Stimulated activated naive CD4-positive, alpha-beta T cell treated with Interleukin-2 at 50 U/mL for 16 hours (primary cell): ENCODE measurements around the gene IQCM.

Experiments used
- DNase-seq: peaks from one replicate; lab custom pipeline; 2025; lab: John Stamatoyannopoulos, UW

Gene IQCM

DNA sequence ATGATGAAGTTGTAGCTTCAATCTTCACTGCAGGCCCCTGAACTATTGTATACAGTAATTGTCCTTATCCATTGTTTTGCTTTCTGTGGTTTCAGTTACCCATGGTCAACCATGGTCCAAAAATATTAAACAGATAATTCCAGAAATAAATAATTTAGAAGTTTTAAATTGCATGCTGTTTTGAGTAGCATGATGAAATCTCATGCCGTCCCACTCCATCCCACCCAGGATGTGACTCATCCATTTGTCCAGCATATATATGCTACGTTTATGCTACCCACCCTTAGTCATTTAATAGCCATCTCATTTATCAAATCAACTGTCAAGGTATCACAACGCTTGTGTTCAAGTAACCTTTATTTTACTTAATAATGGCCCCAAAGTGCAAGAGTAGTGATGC, 34.5 kb downstream of the IQCM start:
- no peak for DNase-seq

DNA sequence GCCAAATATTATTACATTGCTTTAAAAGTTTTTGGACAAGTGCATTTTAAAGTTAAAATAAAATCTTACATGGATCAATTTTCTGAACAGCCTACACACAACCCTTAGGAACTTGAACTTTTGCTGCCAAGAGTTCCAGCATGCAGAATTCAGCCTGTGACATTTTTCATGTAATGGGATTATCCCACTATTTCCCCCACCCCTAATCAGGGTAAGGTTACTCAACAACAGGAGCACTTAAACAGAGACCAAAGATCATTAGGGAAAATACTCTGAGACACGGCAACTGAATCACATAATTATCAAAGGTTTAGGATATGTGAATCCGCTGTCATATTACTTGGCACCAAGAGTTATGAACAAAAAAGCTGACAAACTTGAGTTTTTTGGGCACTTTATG, 47.2 kb downstream of the IQCM start:
- DNase-seq: no peak

- DNase-seq: no peak
Observed at GRCh38 chr4:149766135-149766534, 49.5 kb downstream of the IQCM start.

DNA sequence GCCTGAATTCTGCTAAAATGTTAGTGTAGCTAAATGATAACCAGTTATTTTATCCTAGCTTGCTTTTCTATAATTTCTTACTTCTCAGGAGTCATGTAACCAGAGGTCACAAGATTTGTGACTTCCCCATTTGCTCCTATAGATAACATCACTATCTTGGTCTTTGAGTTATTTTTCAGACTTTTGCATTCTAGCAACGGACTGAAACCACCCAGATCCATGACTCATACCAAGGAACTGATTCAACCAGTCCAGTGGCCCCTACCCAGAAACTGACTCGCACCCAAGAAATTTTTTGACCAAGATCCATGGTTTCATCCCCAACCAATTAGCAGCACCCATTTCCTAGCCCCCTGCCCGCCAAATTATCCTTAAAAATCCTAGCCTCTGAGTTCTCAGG, 50.0 kb downstream of the IQCM start:
- no peak for DNase-seq

DNA sequence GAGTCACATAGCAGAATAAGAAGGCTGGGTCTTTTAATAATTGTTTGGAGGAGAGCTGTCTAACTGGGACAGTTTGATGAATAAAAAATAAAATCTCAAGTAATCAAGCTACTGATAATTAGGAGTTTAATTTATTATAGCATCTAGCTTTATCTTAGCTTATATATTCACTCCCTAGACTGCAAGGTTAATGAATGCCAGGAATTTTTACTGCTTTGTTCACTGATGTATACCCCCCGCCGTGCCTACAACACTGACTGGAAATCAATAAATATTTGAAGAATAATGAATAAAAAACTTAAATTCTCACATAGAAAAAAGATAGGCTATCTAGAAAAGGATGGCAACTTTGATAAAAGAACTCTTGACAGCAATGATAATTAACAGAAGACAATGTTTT, 59.7 kb downstream of the IQCM start:
- no peak for DNase-seq

- no peak for DNase-seq
Observed at GRCh38 chr4:149754526-149754925, 61.1 kb downstream of the IQCM start.

GRCh38 chr4:149752729-149753128, 62.9 kb downstream of the IQCM start:
- no peak for DNase-seq

- DNase-seq: no peak
Observed at GRCh38 chr4:149751174-149751573, 64.5 kb downstream of the IQCM start.

- DNase-seq: no peak
Observed at GRCh38 chr4:149749784-149750183, 65.9 kb downstream of the IQCM start.

DNA sequence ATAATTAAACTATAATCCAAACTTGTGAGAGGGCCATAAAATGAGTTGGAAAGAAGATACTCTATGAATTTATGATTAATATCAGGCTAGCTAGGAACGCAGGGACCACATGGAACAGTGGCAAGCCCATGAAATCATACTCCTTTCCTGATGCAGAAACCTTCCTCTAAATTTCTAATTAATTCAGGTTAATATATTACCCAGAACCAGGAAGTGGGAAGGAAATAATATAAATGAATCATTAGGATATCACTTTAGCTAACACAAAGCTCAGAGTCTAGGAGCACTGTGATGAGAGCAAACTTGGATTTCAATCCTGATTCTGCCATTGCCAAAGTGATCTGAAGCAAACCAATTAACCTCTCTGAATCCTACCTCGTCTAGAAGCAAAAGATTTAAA, 68.0 kb downstream of the IQCM start:
- DNase-seq: no peak

- no peak for DNase-seq
Observed at GRCh38 chr4:149746276-149746675, 69.4 kb downstream of the IQCM start.

DNA sequence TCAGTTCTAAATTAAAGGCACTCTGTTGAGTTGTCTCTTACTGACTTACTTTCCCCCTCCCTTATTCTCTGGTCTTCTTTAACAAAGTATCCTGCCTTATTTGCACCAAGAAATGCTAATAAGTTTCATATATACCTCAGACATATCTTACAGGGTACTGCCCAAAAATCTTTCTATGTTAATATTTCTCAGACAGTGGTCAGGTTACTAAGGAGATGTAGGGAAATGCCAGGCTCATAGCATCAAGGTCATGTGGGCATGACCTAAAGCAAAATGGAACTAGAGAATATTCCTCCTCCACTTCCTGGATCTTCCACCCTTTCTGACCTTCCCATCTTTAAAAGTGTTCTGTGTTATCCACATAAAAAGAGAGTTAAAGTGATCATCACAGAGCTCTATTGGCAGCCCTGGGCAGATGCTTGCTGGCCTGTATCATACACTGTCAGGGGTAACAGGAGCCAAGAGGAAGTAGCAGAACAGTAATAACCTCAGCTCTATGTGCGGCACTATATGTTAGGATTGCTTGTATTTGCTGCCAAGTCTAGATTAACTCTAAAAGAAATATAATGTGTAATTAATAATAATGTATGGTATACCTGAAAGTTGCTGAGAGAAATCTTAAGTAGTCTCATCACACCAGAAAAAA, 74.3 kb downstream of the IQCM start:
- DNase-seq: no peak

DNA sequence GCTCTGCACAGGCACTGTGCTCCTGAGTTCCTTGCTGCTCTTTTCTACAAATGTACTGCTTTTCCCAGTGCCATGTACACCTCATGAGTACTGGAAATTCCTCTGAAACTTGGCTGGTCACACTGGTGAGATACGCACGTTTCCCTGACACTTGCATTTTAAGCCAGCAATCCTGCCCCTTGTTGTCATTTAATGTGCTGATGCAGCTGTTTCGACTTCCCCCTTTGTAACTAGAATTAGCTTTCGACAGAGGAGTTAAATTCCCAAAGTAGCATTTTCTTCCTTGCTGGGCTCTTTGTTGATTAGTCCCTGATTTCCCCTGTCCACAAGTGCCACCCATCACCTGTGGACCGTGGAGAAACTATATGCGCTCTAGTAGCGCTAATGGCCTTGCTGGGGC, 77.5 kb downstream of the IQCM start:
- no peak for DNase-seq

- no peak for DNase-seq
Observed at GRCh38 chr4:149735796-149736195, 79.8 kb downstream of the IQCM start.

DNA sequence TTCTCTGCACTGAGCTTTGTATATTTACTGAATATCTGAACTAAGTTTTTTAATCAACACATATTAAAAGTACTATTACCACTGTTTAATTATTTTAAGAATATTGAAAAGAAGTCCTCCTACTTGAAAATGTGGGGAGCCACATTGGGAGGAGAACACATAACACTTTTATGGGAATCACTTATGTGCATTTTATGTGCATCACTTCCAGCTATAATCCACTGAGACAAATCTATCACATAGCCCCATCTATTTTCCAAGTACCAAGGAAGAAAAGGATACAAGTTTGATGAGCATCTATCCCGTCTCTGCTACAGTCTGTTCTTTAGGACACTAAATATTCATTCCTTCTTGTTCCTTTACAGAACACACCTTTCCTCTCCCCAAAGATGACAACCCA, 87.2 kb downstream of the IQCM start:
- DNase-seq: no peak

DNA sequence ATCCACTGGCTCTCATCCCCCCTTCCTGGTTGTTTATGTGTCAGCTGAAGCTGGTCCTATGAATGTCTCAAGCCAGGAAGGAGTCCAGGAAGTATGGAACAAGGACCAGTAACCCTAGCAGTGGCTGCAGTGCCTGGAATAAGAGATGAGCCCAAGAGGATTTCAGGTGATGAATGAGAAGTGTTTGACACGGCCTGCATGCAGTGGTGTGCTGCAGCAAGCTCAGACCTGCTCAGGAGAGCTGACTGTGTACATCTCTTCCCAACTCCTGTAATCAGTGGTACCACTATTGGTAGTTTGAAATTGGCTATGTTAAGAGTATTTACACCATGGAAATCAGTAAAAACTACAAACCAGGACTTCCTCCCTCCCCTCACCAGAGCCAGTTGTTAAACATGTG, 88.0 kb downstream of the IQCM start:
- DNase-seq: no peak

DNA sequence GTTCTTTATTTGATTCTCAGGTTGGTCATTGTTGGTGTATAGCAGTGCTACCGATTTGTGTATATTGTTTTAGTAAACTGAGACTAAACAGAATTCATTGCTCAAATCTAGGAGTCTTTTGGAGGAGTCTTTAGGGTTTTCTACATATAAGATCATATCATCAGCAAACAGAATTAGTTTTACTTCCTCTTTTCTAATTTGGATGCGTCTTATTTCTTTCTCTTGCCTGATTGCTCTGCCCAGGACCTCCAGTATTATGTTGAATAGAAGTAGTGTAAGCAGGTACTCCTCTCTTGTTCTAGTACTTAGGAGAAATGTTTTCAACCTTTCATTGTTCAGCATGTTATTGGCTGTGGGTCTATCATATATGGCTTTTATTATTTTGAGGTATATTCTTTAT, 92.6 kb downstream of the IQCM start:
- no peak for DNase-seq

- no peak for DNase-seq
Observed at GRCh38 chr4:149719806-149720205, 95.8 kb downstream of the IQCM start.

DNA sequence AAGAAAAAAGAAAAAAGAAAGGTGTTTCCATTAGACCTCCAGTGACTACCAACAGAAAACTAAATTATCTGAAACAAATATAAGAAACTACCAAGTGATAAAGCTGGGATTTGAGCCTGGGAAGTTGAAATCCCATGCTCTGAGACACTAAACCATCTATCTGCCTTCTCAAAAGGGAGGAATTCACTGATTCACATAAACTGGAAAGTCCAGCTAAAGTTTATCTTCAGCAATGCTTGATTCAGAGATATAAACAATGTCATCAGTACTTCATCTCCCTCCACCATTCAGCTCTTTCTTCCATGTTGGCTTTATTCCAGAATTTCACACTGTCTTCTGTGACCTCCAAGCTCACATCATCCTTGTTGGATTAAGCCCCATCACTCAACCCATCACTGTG, 96.3 kb downstream of the IQCM start:
- DNase-seq: no peak

- DNase-seq: no peak
Observed at GRCh38 chr4:149718500-149718899, 97.1 kb downstream of the IQCM start.

DNA sequence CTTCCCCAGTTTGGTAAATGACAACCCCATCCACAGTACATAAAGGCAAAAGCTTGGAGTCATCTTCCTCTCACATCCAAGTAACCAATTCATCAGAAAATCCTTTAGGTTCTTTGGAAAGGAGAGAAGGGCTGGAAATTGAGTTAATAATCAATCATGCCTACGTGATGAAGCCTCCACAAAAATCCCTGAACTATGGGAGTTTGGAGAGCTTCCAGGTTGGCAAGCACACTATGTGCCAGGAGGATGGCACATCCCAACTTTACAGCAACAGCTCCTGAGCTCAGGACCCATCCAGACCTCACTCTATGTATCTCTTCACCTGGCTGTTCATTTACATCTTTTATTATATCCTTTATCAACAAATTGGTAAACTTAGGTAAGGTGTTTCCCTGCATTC, 98.9 kb downstream of the IQCM start:
- no peak for DNase-seq

DNA sequence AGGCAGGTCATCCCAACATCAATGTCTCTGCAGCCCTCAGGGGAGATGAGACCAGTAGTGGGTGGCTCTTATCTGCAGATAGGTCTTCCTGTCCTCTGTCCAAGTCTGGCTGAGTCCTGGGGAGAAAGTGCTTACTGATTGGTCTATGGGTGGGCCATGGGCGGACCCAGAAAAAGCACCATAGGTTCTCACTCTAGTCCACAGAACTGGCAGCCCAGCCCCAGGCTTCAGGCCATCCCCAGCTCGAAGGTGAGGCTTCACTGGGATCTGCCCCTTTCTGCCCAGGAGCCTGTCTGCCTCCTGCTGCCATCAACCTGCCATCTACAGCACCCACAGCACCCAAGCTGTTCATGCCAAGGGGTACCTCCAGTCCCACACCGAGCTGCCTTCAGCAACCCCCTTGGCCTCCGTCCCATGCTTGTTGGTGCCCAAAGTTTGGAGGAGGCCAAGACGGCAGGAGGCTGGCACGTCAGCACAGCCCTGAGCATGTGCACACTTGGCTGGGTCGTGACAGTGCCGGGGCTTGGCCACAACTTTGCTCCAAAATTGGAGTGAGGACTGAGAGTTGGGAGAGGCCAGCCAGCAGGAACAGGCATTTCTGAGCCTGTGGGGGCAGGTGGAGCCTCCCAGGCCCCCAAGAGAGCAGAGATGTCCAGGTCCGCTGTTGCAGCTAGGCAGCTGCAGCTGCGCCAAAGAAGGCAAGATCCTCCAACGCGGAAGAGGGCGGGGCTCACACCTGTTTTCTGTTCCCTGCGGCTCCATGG, 99.6 kb downstream of the IQCM start:
- no peak for DNase-seq

- DNase-seq: no peak
Observed at GRCh38 chr4:149713031-149713430, 102.6 kb downstream of the IQCM start.
